Activated CD4-positive, alpha-beta T cell treated with anti-CD3 and anti-CD28 coated beads for 36 hours (primary cell): ENCODE results near the gene HIVEP3. TPM values are rescaled to one million over a fixed set of nuclear protein-coding genes. Genes with fewer than 3 reads are reported as not detected.

Experiments
- ATAC-seq: fragments of 200-7000 bp; cut with Tn5 transposase; one replicate; pipeline ENCODE4 v1.10.0; 2021; ENCODE audit warnings: mild to moderate bottlenecking, moderate library complexity
- CTCF ChIA-PET: fragments of 350-600 bp; sonication (Branson Sonifier 250); formaldehyde crosslinking; loops from one replicate; lab custom pipeline; 2021; ENCODE audit warnings: antibody characterized with exemption; lab: Charles Lee
- POLR2A ChIA-PET: fragments of 350-600 bp; sonication (Branson Sonifier 250); formaldehyde crosslinking; loops from one replicate; lab custom pipeline; 2021; ENCODE audit warnings: antibody characterized with exemption, inconsistent platforms; lab: Charles Lee
- DNase-seq: peaks from one replicate; pipeline ENCODE4 v3.0.0-alpha.2; 2020
- H3K27ac Mint-ChIP-seq: one replicate; pipeline ENCODE4 v1.8.0; 2021; ENCODE audit warnings: mixed read lengths
- H3K27me3 Mint-ChIP-seq: one replicate; pipeline ENCODE4 v1.8.0; 2021; ENCODE audit warnings: mixed read lengths
- H3K36me3 Mint-ChIP-seq: one replicate; pipeline ENCODE4 v1.8.0; 2021; ENCODE audit warnings: low read depth, mixed read lengths
- H3K4me1 Mint-ChIP-seq: one replicate; pipeline ENCODE4 v1.8.0; 2021; ENCODE audit warnings: mixed read lengths
- H3K4me3 Mint-ChIP-seq: one replicate; pipeline ENCODE4 v1.8.0; 2021; ENCODE audit warnings: mild to moderate bottlenecking, moderate library complexity, mixed read lengths
- H3K9me3 Mint-ChIP-seq: one replicate; pipeline ENCODE4 v1.8.0; 2021; ENCODE audit warnings: low read depth, mixed read lengths
- intact Hi-C, 2 experiments: fragments of 100-400 bp; cut with DNase I in 1 of 2; cut with micrococcal nuclease in 1 of 2; formaldehyde crosslinking; loops; one replicate each; pipeline versions ENCODE4 v1.14.2 to v1.15.1; 2022 to 2024; cut with DNase I, micrococcal nuclease
- total RNA-seq, 2 experiments: library from RNA; stranded (reverse); gene quantifications; one replicate each; pipeline ENCODE4 v1.2.3, GENCODE V29; 2021

The HIVEP3 gene
- total RNA-seq, 2 experiments from 2014 or later: 29.4 to 39.6 TPM

- Mint-ChIP-seq H3K4me3 (peak overlapping the region; percentile 62), H3K9me3 (no peaks in the 10 kb centered on the region), H3K27ac (no peak overlapping the region), H3K36me3 (peaks cover 18% of the 10 kb centered on the region), H3K27me3 (no peaks in the 10 kb centered on the region), H3K4me1 (peaks cover 5% of the 10 kb centered on the region)
- CTCF ChIA-PET: interaction anchor here (0.6 to 1.0 kb wide), 2 partner anchors 61 to 109 kb away, joined by 3 to 4 read pairs; no protein-coding TSS in a partner anchor
- POLR2A ChIA-PET: interaction anchor here (0.6 to 0.7 kb wide), 2 partner anchors 10 to 11 kb away, joined by 3 read pairs; no protein-coding TSS in a partner anchor
- ATAC-seq (no peak), DNase-seq (no peak)
- intact Hi-C loops: loop anchor here in 1 of 2 experiments (1.0 to 2.0 kb wide), 2 partner anchors 21 to 166 kb away; no protein-coding TSS in a partner anchor
Observed at GRCh38 chr1:41640756-41641474, 277.8 kb downstream of the HIVEP3 start.

- ChIA-PET CTCF (interaction anchor here (0.7 to 1.0 kb wide), 4 partner anchors 29 to 277 kb away, joined by 3 to 4 read pairs (median 3); no protein-coding TSS in a partner anchor), POLR2A (interaction anchor here (0.6 to 1.0 kb wide), 3 partner anchors 11 to 101 kb away, joined by 3 read pairs; no protein-coding TSS in a partner anchor)
- intact Hi-C loops: loop anchor here in 1 of 2 experiments (2.0 kb wide), 1 partner anchor 167 kb away; no protein-coding TSS in a partner anchor
- ATAC-seq (no peak), DNase-seq (peak; percentile 48)
- H3K4me1 Mint-ChIP-seq: peaks cover 8% of the 10 kb centered on the region
- H3K27me3 Mint-ChIP-seq: no peaks in the 10 kb centered on the region
- H3K4me3 Mint-ChIP-seq: peak overlapping the region; percentile 62
- peaks cover 18% of the 10 kb centered on the region for H3K36me3 Mint-ChIP-seq
- no peaks in the 10 kb centered on the region for H3K9me3 Mint-ChIP-seq
- H3K27ac Mint-ChIP-seq: no peak overlapping the region
Observed at GRCh38 chr1:41640141-41640751, 278.5 kb downstream of the HIVEP3 start.

GRCh38 chr1:41639332-41639936 is 279.3 kb downstream of the HIVEP3 start:
- Mint-ChIP-seq H3K4me3 (peak overlapping the region; percentile 62), H3K27me3 (no peaks in the 10 kb centered on the region), H3K36me3 (peaks cover 18% of the 10 kb centered on the region), H3K27ac (no peak overlapping the region), H3K4me1 (peaks cover 13% of the 10 kb centered on the region), H3K9me3 (no peaks in the 10 kb centered on the region)
- DNase-seq (peak; percentile 84), ATAC-seq (peak; percentile 83)
- CTCF ChIA-PET: interaction anchor here (0.6 to 1.0 kb wide), 4 partner anchors 24 to 278 kb away, joined by 3 to 4 read pairs (median 3); no protein-coding TSS in a partner anchor
- POLR2A ChIA-PET: interaction anchor here (0.6 to 1.2 kb wide), 9 partner anchors 17 to 286 kb away, joined by 3 to 6 read pairs (median 3); no protein-coding TSS in a partner anchor
- intact Hi-C loops: loop anchor here (1.0 to 10.0 kb wide), 10 partner anchors 12 to 395 kb away; partner anchors contain the start of gene HIVEP3 (in 1 of the 2)

- peak overlapping the region; percentile 62 for H3K4me3 Mint-ChIP-seq
- no peak overlapping the region for H3K27ac Mint-ChIP-seq
- DNase-seq (peak; percentile 48), ATAC-seq (no peak)
- CTCF ChIA-PET: interaction anchor here (0.6 to 0.7 kb wide), 2 partner anchors 62 to 1547 kb away, joined by 3 read pairs; no protein-coding TSS in a partner anchor
- intact Hi-C loops: loop anchor here (1.0 to 10.0 kb wide), 10 partner anchors 11 to 396 kb away; partner anchors contain the start of gene HIVEP3 (in 1 of the 2)
- no peaks in the 10 kb centered on the region for H3K9me3 Mint-ChIP-seq
- POLR2A ChIA-PET: interaction anchor here (0.6 to 1.2 kb wide), 7 partner anchors 18 to 287 kb away, joined by 3 to 6 read pairs (median 4); no protein-coding TSS in a partner anchor
- H3K36me3 Mint-ChIP-seq: peaks cover 28% of the 10 kb centered on the region
- H3K27me3 Mint-ChIP-seq: no peaks in the 10 kb centered on the region
- peaks cover 24% of the 10 kb centered on the region for H3K4me1 Mint-ChIP-seq
Observed at GRCh38 chr1:41638086-41639024, 280.4 kb downstream of the HIVEP3 start.

GRCh38 chr1:41637367-41637766 is 281.4 kb downstream of the HIVEP3 start:
- Mint-ChIP-seq H3K27ac (no peak overlapping the region), H3K36me3 (peaks cover 33% of the 10 kb centered on the region), H3K4me1 (peaks cover 32% of the 10 kb centered on the region), H3K4me3 (peak overlapping the region; percentile 6), H3K27me3 (no peaks in the 10 kb centered on the region), H3K9me3 (no peaks in the 10 kb centered on the region)
- ChIA-PET POLR2A (no interaction called here), CTCF (no interaction called here)
- DNase-seq: no peak
- ATAC-seq: no peak
- intact Hi-C loops: loop anchor here in 1 of 2 experiments (5.0 to 10.0 kb wide), 3 partner anchors 257 to 397 kb away; partner anchors contain the start of gene HIVEP3

GRCh38 chr1:41633764-41634163 is 285.0 kb downstream of the HIVEP3 start:
- ChIA-PET CTCF (interaction anchor here (1.6 kb wide), 1 partner anchor 171 kb away, joined by 6 read pairs; no protein-coding TSS in a partner anchor), POLR2A (interaction anchor here (0.7 kb wide), 1 partner anchor 247 kb away, joined by 4 read pairs; no protein-coding TSS in a partner anchor)
- DNase-seq (no peak), ATAC-seq (peak; percentile 46)
- intact Hi-C loops: loop anchor here in 1 of 2 experiments (10.0 kb wide), 2 partner anchors 261 to 401 kb away; no protein-coding TSS in a partner anchor
- Mint-ChIP-seq H3K4me1 (peaks cover 65% of the 10 kb centered on the region), H3K36me3 (peaks cover 58% of the 10 kb centered on the region), H3K27ac (peak overlapping the region; percentile 90), H3K9me3 (no peaks in the 10 kb centered on the region), H3K27me3 (no peaks in the 10 kb centered on the region), H3K4me3 (peak overlapping the region; percentile 37)

GRCh38 chr1:41632781-41633575 is 285.7 kb downstream of the HIVEP3 start:
- no peak for ATAC-seq
- ChIA-PET POLR2A (no interaction called here), CTCF (interaction anchor here (0.6 to 1.6 kb wide), 2 partner anchors 172 to 782 kb away, joined by 3 to 6 read pairs; no protein-coding TSS in a partner anchor)
- no peaks in the 10 kb centered on the region for H3K9me3 Mint-ChIP-seq
- H3K36me3 Mint-ChIP-seq: peaks cover 63% of the 10 kb centered on the region
- intact Hi-C loops: loop anchor here in 1 of 2 experiments (10.0 kb wide), 2 partner anchors 262 to 402 kb away; no protein-coding TSS in a partner anchor
- no peak for DNase-seq
- peak overlapping the region; percentile 90 for H3K27ac Mint-ChIP-seq
- peak overlapping the region; percentile 37 for H3K4me3 Mint-ChIP-seq
- H3K27me3 Mint-ChIP-seq: no peaks in the 10 kb centered on the region
- H3K4me1 Mint-ChIP-seq: peaks cover 73% of the 10 kb centered on the region

- DNase-seq (no peak), ATAC-seq (peak; percentile 24)
- Mint-ChIP-seq H3K27me3 (no peaks in the 10 kb centered on the region), H3K36me3 (peaks cover 61% of the 10 kb centered on the region), H3K9me3 (no peaks in the 10 kb centered on the region), H3K27ac (peak overlapping the region; percentile 81), H3K4me3 (no peak overlapping the region), H3K4me1 (peaks cover 83% of the 10 kb centered on the region)
- ChIA-PET POLR2A (no interaction called here), CTCF (no interaction called here)
- intact Hi-C loops: loop anchor here in 1 of 2 experiments (10.0 kb wide), 2 partner anchors 263 to 403 kb away; no protein-coding TSS in a partner anchor
Observed at GRCh38 chr1:41631971-41632370, 286.8 kb downstream of the HIVEP3 start.

- H3K27ac Mint-ChIP-seq: no peak overlapping the region
Observed at GRCh38 chr1:41631154-41631553, 287.6 kb downstream of the HIVEP3 start.

More at GRCh38 chr1:41631154-41631553, 287.6 kb downstream of the HIVEP3 start:
- no peaks in the 10 kb centered on the region for H3K27me3 Mint-ChIP-seq
- intact Hi-C loops: loop anchor here in 1 of 2 experiments (10.0 kb wide), 2 partner anchors 264 to 404 kb away; no protein-coding TSS in a partner anchor
- ChIA-PET POLR2A (no interaction called here), CTCF (interaction anchor here (1.1 kb wide), 1 partner anchor 17 kb away, joined by 3 read pairs; no protein-coding TSS in a partner anchor)
- H3K4me1 Mint-ChIP-seq: peaks cover 89% of the 10 kb centered on the region
- H3K9me3 Mint-ChIP-seq: no peaks in the 10 kb centered on the region
- DNase-seq: no peak
- peaks cover 67% of the 10 kb centered on the region for H3K36me3 Mint-ChIP-seq
- no peak overlapping the region for H3K4me3 Mint-ChIP-seq
- no peak for ATAC-seq
